Body of pancreas (tissue), 4 donors: ENCODE measurements around the gene OTULINL.

Experiments used
- CTCF ChIP-seq, 7 experiments: fragments of 450-650 bp in 4 of 7; fragments of 200-600 bp in 3 of 7; sonication (generic) in 3 of 7; IDR thresholded peaks; one replicate each; pipeline ENCODE4 v1.5.1; 2016 to 2019; ENCODE audit warnings: antibody characterized with exemption in 7 of 7
- POLR2A ChIP-seq, 3 donors: fragments of 450-650 bp; IDR thresholded peaks; one replicate each; pipeline ENCODE4 v1.6.1; 2016; ENCODE audit warnings: antibody characterized with exemption in 3 of 3, mild to moderate bottlenecking in 2 of 3

GRCh38 chr5:14590949-14591348 is 9.4 kb downstream of the OTULINL start:
- TF ChIP-seq POLR2A (IDR thresholded peaks at IDR 0.05) (no peak), CTCF (IDR thresholded peaks at IDR 0.05) (no peak)
